Neural progenitor cell (in vitro differentiated cells): ENCODE measurements around the gene PGC.

Source experiments
- EZH2 ChIP-seq: fragments of 200-600 bp; sonication (generic); IDR thresholded peaks from 2 replicates; pipeline ENCODE4 v1.6.1; 2017; ENCODE audit warnings: antibody characterized with exemption, mild to moderate bottlenecking, moderate library complexity
- EZH2phosphoT487 ChIP-seq: fragments of 200-600 bp; sonication (generic); IDR thresholded peaks from 2 replicates; pipeline ENCODE4 v1.6.1; 2017; ENCODE audit warnings: antibody characterized with exemption
- TF ChIP-seq, protein P1 (sequence below): fragments of 200-600 bp; sonication (generic); IDR thresholded peaks from 2 replicates; pipeline ENCODE4 v1.5.1; 2017; ENCODE audit warnings: antibody characterized with exemption, mild to moderate bottlenecking

DNA sequence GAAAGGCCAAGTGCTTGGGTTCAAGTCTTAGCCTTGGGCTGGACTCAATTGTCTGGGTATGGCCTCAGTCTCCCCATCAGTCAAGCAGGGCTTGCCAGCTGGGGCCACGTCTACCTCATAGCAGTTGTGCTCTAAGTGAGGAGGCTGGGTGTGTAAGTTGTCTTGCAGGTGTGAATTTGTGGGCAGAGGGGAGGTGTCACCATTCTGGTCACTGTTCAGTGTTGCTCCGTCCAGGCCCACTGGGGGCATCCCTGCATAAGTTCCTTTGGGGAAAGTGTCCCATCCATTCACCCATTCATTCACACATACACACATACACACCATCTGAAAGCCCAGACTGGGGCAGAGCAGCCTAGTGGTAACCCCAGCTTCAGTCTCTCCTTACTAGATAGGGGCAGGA is 48.1 kb downstream of the PGC start:
- TF ChIP-seq, protein P1, sequence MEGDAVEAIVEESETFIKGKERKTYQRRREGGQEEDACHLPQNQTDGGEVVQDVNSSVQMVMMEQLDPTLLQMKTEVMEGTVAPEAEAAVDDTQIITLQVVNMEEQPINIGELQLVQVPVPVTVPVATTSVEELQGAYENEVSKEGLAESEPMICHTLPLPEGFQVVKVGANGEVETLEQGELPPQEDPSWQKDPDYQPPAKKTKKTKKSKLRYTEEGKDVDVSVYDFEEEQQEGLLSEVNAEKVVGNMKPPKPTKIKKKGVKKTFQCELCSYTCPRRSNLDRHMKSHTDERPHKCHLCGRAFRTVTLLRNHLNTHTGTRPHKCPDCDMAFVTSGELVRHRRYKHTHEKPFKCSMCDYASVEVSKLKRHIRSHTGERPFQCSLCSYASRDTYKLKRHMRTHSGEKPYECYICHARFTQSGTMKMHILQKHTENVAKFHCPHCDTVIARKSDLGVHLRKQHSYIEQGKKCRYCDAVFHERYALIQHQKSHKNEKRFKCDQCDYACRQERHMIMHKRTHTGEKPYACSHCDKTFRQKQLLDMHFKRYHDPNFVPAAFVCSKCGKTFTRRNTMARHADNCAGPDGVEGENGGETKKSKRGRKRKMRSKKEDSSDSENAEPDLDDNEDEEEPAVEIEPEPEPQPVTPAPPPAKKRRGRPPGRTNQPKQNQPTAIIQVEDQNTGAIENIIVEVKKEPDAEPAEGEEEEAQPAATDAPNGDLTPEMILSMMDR: no peak
- TF ChIP-seq EZH2 (no peak), EZH2phosphoT487 (no peak)
